ENCODE measurements around the gene TUBB2A. TPM values are rescaled to one million over a fixed set of nuclear protein-coding genes. Genes with fewer than 3 reads are reported as not detected.

TUBB2A gene
- total RNA-seq, 1 donor from 2014 or later = 401 TPM

GRCh38 chr6:3196770-3197169, 39.4 kb upstream of the TUBB2A start:
- FAIRE-seq = no peak
- no peaks in the 10 kb centered on the region for H3K79me2 ChIP-seq (ENCODE audit: insufficient read depth, low read length)
- TF ChIP-seq EZH2 (IDR thresholded peaks at IDR 0.05; ENCODE audit: insufficient read depth, low read length) (no peak), CTCF (IDR thresholded peaks at IDR 0.05; ENCODE audit: insufficient read depth, low read depth, low read length) (no peak)

GRCh38 chr6:3195695-3196497, 38.6 kb upstream of the TUBB2A start:
- no peak for FAIRE-seq

More at GRCh38 chr6:3196770-3197169, 39.4 kb upstream of the TUBB2A start:
- Histone ChIP-seq H3K4me2 (ENCODE audit: low read length) (no peak overlapping the region), H3K36me3 (ENCODE audit: insufficient read depth, low read length) (no peaks in the 10 kb centered on the region), H3K27me3 (ENCODE audit: insufficient read depth, low read length) (no peaks in the 10 kb centered on the region), H2AFZ (ENCODE audit: low read depth, low read length) (peak overlapping the region; percentile 76), H3K4me1 (ENCODE audit: insufficient read depth, low read length) (peaks cover 17% of the 10 kb centered on the region), H3K9ac (ENCODE audit: low read length) (no peak overlapping the region), H3K9me3 (ENCODE audit: insufficient read depth, low read depth, low read length) (no peaks in the 10 kb centered on the region), H3K27ac (ENCODE audit: low read depth, low read length) (no peak overlapping the region), H4K20me1 (ENCODE audit: insufficient read depth, low read length) (no peaks in the 10 kb centered on the region), H3K4me3 (ENCODE audit: insufficient read depth, low read depth, low read length) (no peak overlapping the region)
- Mint-ChIP-seq H3K4me1 (ENCODE audit: low read depth, unreplicated experiment) (no peaks in the 10 kb centered on the region), H3K9me3 (ENCODE audit: unreplicated experiment) (peaks cover 4% of the 10 kb centered on the region), H3K27me3 (ENCODE audit: low read depth, unreplicated experiment) (no peaks in the 10 kb centered on the region), H3K4me3 (ENCODE audit: unreplicated experiment) (no peak overlapping the region), H3K36me3 (ENCODE audit: low read depth, unreplicated experiment) (no peaks in the 10 kb centered on the region), H3K27ac (ENCODE audit: unreplicated experiment) (no peak overlapping the region)
- DNase-seq (ENCODE audit: low read depth) = no peak

More at GRCh38 chr6:3195695-3196497, 38.6 kb upstream of the TUBB2A start:
- DNase-seq (ENCODE audit: low read depth) = no peak
- Histone ChIP-seq H3K36me3 (ENCODE audit: insufficient read depth, low read length) (no peaks in the 10 kb centered on the region), H3K4me3 (ENCODE audit: insufficient read depth, low read depth, low read length) (no peak overlapping the region), H3K79me2 (ENCODE audit: insufficient read depth, low read length) (no peaks in the 10 kb centered on the region), H3K4me2 (ENCODE audit: low read length) (peak overlapping the region; percentile 77), H2AFZ (ENCODE audit: low read depth, low read length) (peak overlapping the region; percentile 76), H3K9ac (ENCODE audit: low read length) (peak overlapping the region; percentile 71), H3K27me3 (ENCODE audit: insufficient read depth, low read length) (no peaks in the 10 kb centered on the region), H3K27ac (ENCODE audit: low read depth, low read length) (no peak overlapping the region), H4K20me1 (ENCODE audit: insufficient read depth, low read length) (no peaks in the 10 kb centered on the region), H3K9me3 (ENCODE audit: insufficient read depth, low read depth, low read length) (no peaks in the 10 kb centered on the region), H3K4me1 (ENCODE audit: insufficient read depth, low read length) (peaks cover 17% of the 10 kb centered on the region)
- Mint-ChIP-seq H3K36me3 (ENCODE audit: low read depth, unreplicated experiment) (no peaks in the 10 kb centered on the region), H3K27ac (ENCODE audit: unreplicated experiment) (no peak overlapping the region), H3K9me3 (ENCODE audit: unreplicated experiment) (peaks cover 4% of the 10 kb centered on the region), H3K4me1 (ENCODE audit: low read depth, unreplicated experiment) (no peaks in the 10 kb centered on the region), H3K27me3 (ENCODE audit: low read depth, unreplicated experiment) (no peaks in the 10 kb centered on the region), H3K4me3 (ENCODE audit: unreplicated experiment) (no peak overlapping the region)
- TF ChIP-seq CTCF (IDR thresholded peaks at IDR 0.05; ENCODE audit: insufficient read depth, low read depth, low read length) (no peak), EZH2 (IDR thresholded peaks at IDR 0.05; ENCODE audit: insufficient read depth, low read length) (no peak)

Data from astrocyte (in vitro differentiated cells and primary cell).